Panc1 (cell line): ENCODE measurements around the gene ATP6V1F. TPM values are rescaled to one million over a fixed set of nuclear protein-coding genes. Genes with fewer than 3 reads are reported as not detected.

Experiments used
- ATAC-seq: fragments of 200-7000 bp; cut with Tn5 transposase; 2 replicates; pipeline ENCODE4 v1.9.1; 2020; ENCODE audit warnings: mild to moderate bottlenecking, moderate library complexity
- BruUV-seq: library from RNA; stranded (reverse); fragments of 400-500 nt; replicated peaks from 2 replicates; lab custom pipeline; 2021; lab: Mats Ljungman, UMichigan
- CTCF ChIA-PET: fragments of 300-600 bp; sonication (Branson Sonifier 250); formaldehyde crosslinking; loops from one replicate; lab custom pipeline; 2022; ENCODE audit warnings: antibody characterized with exemption; lab: Charles Lee
- POLR2A ChIA-PET: fragments of 300-600 bp; sonication (Branson Sonifier 250); formaldehyde crosslinking; loops from one replicate; lab custom pipeline; 2022; ENCODE audit warnings: antibody characterized with exemption; lab: Charles Lee
- DNase-seq: peaks from one replicate; pipeline ENCODE4 v3.0.0-alpha.2; 2010; ENCODE audit warnings: low read depth, low spot score
- H3K27ac ChIP-seq: 2 replicates; pipeline ENCODE4 v1.5.1; 2011; ENCODE audit warnings: mild to moderate bottlenecking, low read length, inconsistent platforms
- H3K27me3 ChIP-seq: fragments of 200-500 bp; sonication (Bioruptor generic); 2 replicates; pipeline ENCODE4 v1.6.0; 2014; ENCODE audit warnings: low read length, inconsistent platforms; ENCODE audit not compliant: control insufficient read depth, insufficient read depth
- H3K36me3 ChIP-seq: fragments of 200-500 bp; sonication (Bioruptor generic); 2 replicates; pipeline ENCODE4 v1.5.1; 2014; ENCODE audit warnings: inconsistent platforms, mild to moderate bottlenecking, low read length, moderate library complexity; ENCODE audit not compliant: control insufficient read depth, insufficient read depth
- H3K4me1 ChIP-seq: 2 replicates; pipeline ENCODE4 v1.5.1; 2011; ENCODE audit warnings: inconsistent platforms, mild to moderate bottlenecking, low read length, moderate library complexity; ENCODE audit not compliant: control insufficient read depth, insufficient read depth
- H3K4me3 ChIP-seq, 2 experiments: 2 replicates each; pipeline ENCODE4 v1.5.1; 2011 to 2012; ENCODE audit warnings: low read depth in 2 of 2, low read length in 2 of 2, mild to moderate bottlenecking in 2 of 2, inconsistent platforms in 1 of 2, moderate library complexity in 1 of 2
- H3K9me3 ChIP-seq: fragments of 200-500 bp; sonication (Bioruptor generic); 2 replicates; pipeline ENCODE4 v1.5.1; 2014; ENCODE audit warnings: low read depth, mild to moderate bottlenecking, inconsistent platforms, low read length, moderate library complexity; ENCODE audit not compliant: control insufficient read depth, insufficient read depth
- CTCF ChIP-seq: fragments of 450-650 bp; IDR thresholded peaks from 2 replicates; pipeline ENCODE4 v1.5.1; 2017; ENCODE audit warnings: mild to moderate bottlenecking
- POLR2AphosphoS5 ChIP-seq: IDR thresholded peaks from 2 replicates; pipeline ENCODE4 v1.6.1; 2012; ENCODE audit warnings: mild to moderate bottlenecking, low read depth, low read length, moderate library complexity
- SIN3A ChIP-seq: IDR thresholded peaks from 2 replicates; pipeline ENCODE4 v1.6.1; 2012; ENCODE audit warnings: low read depth, mild to moderate bottlenecking, low read length, moderate library complexity, borderline replicate concordance; ENCODE audit not compliant: insufficient read depth
- TCF7L2 ChIP-seq: IDR thresholded peaks from 2 replicates; pipeline ENCODE4 v1.6.1; 2011; ENCODE audit warnings: mild to moderate bottlenecking, low read depth, low read length, inconsistent platforms
- in situ Hi-C: cut with HindIII; loops from 2 replicates; pipeline ENCODE4 v1.10.0; 2016; ENCODE audit warnings: low sequenced_read_pairs, low pct_unique_long_range_greater_than_20kb
- intact Hi-C: fragments of 100-400 bp; cut with micrococcal nuclease; formaldehyde crosslinking; loops from one replicate; pipeline ENCODE4 v1.10.0; 2022; ENCODE audit not compliant: unreplicated experiment
- total RNA-seq: library from RNA; stranded (reverse); gene quantifications from one replicate; pipeline ENCODE4 v1.2.1, GENCODE V29; 2021; ENCODE audit not compliant: unreplicated experiment
- TF ChIP-seq, protein P1 (sequence below), 2 experiments: IDR thresholded peaks; 2 replicates each; pipeline ENCODE4 v1.6.1; 2011 to 2012; ENCODE audit warnings: low read depth in 2 of 2, control low read depth in 1 of 2, low read length in 1 of 2, mild to moderate bottlenecking in 1 of 2, moderate library complexity in 1 of 2; ENCODE audit not compliant: insufficient read depth in 1 of 2

Gene ATP6V1F
- total RNA-seq, 1 experiment from 2014 or later = 151 TPM

GRCh38 chr7:128902761-128903585, 40.3 kb downstream of the ATP6V1F start:
- Histone ChIP-seq H3K27ac (no peak overlapping the region), H3K36me3 (no peaks in the 10 kb centered on the region), H3K4me3 (no peak overlapping the region; a peak in 1 of 4 replicates), H3K9me3 (peaks cover 5% of the 10 kb centered on the region; the same call in 1 of the 2 replicates), H3K4me1 (peaks cover 5% of the 10 kb centered on the region; the same call in 1 of the 2 replicates), H3K27me3 (0 out of 2 replicates have a peak, but pooled peaks cover 2% of the 10 kb centered on the region)
- in situ Hi-C loops = no loop called here
- POLR2A ChIA-PET = no interaction called here
- TF ChIP-seq POLR2AphosphoS5 (no peak), CTCF (no peak), TCF7L2 (no peak), SIN3A (no peak)
- TF ChIP-seq, protein P1, sequence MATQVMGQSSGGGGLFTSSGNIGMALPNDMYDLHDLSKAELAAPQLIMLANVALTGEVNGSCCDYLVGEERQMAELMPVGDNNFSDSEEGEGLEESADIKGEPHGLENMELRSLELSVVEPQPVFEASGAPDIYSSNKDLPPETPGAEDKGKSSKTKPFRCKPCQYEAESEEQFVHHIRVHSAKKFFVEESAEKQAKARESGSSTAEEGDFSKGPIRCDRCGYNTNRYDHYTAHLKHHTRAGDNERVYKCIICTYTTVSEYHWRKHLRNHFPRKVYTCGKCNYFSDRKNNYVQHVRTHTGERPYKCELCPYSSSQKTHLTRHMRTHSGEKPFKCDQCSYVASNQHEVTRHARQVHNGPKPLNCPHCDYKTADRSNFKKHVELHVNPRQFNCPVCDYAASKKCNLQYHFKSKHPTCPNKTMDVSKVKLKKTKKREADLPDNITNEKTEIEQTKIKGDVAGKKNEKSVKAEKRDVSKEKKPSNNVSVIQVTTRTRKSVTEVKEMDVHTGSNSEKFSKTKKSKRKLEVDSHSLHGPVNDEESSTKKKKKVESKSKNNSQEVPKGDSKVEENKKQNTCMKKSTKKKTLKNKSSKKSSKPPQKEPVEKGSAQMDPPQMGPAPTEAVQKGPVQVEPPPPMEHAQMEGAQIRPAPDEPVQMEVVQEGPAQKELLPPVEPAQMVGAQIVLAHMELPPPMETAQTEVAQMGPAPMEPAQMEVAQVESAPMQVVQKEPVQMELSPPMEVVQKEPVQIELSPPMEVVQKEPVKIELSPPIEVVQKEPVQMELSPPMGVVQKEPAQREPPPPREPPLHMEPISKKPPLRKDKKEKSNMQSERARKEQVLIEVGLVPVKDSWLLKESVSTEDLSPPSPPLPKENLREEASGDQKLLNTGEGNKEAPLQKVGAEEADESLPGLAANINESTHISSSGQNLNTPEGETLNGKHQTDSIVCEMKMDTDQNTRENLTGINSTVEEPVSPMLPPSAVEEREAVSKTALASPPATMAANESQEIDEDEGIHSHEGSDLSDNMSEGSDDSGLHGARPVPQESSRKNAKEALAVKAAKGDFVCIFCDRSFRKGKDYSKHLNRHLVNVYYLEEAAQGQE (IDR thresholded peaks at IDR 0.05; ENCODE audit: insufficient read depth in 1 of 2, low read depth in 2 of 2, low read length in 1 of 2) = no peak
- ATAC-seq (no peak), DNase-seq (peak; percentile 52)
- no TSS peak for BruUV-seq
- intact Hi-C loops = no loop called here
- CTCF ChIA-PET = interaction anchor here (0.5 to 1.0 kb wide), 4 partner anchors 10 to 784 kb away, joined by 3 to 5 read pairs (median 4); no protein-coding TSS in a partner anchor

GRCh38 chr7:128903621-128904361, 41.1 kb downstream of the ATP6V1F start:
- Histone ChIP-seq H3K9me3 (peaks cover 5% of the 10 kb centered on the region; the same call in 1 of the 2 replicates), H3K4me1 (peaks cover 5% of the 10 kb centered on the region; the same call in 1 of the 2 replicates), H3K36me3 (no peaks in the 10 kb centered on the region), H3K4me3 (no peak overlapping the region), H3K27ac (no peak overlapping the region), H3K27me3 (0 out of 2 replicates have a peak, but pooled peaks cover 2% of the 10 kb centered on the region)
- POLR2A ChIA-PET = no interaction called here
- intact Hi-C loops (loop anchor here (2.0 kb wide), 1 partner anchor 187 kb away; no protein-coding TSS in a partner anchor), in situ Hi-C loops (no loop called here)
- CTCF ChIA-PET = interaction anchor here (0.6 kb wide), 2 partner anchors 566 to 783 kb away, joined by 3 to 4 read pairs; no protein-coding TSS in a partner anchor
- no peak for ATAC-seq
- no TSS peak for BruUV-seq
- no peak for DNase-seq
- TF ChIP-seq POLR2AphosphoS5 (no peak), CTCF (no peak), SIN3A (no peak), TCF7L2 (no peak)
- TF ChIP-seq, protein P1 (IDR thresholded peaks at IDR 0.05; ENCODE audit: insufficient read depth in 1 of 2, low read depth in 2 of 2, low read length in 1 of 2) = no peak
